Measurements from ENCODE around the gene AMER1. TPM values are rescaled to one million over a fixed set of nuclear protein-coding genes. Genes with fewer than 3 reads are reported as not detected.

Gene AMER1
- total and polyA plus RNA-seq, 10 of the 15 experiments (the other 5 are each of a cell fraction or from before 2014, with no cell fraction given): 0.16 to 6.3 (median 4.2) TPM

DNA sequence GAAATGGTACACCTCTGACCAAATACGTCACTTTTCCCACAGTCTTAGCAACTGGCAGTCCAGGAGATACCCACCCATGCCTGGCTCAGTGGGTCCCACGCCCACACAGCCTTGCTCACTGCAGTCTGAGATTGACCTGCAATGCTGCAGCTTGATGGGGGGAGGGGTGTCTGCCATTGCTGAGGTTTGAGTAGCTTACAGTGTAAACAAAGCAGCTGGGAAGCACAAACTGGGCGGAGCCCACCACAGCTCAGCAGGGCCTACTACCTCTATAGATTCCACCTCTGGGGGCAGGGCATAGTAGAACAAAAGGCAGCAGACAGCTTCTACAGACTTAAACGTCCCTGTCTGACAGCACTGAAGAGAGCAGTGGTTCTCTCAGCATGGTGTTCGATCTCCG lies 52.7 kb downstream of the AMER1 start (continued):
- TF ChIP-seq, protein P1, sequence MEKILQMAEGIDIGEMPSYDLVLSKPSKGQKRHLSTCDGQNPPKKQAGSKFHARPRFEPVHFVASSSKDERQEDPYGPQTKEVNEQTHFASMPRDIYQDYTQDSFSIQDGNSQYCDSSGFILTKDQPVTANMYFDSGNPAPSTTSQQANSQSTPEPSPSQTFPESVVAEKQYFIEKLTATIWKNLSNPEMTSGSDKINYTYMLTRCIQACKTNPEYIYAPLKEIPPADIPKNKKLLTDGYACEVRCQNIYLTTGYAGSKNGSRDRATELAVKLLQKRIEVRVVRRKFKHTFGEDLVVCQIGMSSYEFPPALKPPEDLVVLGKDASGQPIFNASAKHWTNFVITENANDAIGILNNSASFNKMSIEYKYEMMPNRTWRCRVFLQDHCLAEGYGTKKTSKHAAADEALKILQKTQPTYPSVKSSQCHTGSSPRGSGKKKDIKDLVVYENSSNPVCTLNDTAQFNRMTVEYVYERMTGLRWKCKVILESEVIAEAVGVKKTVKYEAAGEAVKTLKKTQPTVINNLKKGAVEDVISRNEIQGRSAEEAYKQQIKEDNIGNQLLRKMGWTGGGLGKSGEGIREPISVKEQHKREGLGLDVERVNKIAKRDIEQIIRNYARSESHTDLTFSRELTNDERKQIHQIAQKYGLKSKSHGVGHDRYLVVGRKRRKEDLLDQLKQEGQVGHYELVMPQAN (conservative IDR thresholded peaks at IDR 0.05): no peak
- TF ChIP-seq, protein P2, sequence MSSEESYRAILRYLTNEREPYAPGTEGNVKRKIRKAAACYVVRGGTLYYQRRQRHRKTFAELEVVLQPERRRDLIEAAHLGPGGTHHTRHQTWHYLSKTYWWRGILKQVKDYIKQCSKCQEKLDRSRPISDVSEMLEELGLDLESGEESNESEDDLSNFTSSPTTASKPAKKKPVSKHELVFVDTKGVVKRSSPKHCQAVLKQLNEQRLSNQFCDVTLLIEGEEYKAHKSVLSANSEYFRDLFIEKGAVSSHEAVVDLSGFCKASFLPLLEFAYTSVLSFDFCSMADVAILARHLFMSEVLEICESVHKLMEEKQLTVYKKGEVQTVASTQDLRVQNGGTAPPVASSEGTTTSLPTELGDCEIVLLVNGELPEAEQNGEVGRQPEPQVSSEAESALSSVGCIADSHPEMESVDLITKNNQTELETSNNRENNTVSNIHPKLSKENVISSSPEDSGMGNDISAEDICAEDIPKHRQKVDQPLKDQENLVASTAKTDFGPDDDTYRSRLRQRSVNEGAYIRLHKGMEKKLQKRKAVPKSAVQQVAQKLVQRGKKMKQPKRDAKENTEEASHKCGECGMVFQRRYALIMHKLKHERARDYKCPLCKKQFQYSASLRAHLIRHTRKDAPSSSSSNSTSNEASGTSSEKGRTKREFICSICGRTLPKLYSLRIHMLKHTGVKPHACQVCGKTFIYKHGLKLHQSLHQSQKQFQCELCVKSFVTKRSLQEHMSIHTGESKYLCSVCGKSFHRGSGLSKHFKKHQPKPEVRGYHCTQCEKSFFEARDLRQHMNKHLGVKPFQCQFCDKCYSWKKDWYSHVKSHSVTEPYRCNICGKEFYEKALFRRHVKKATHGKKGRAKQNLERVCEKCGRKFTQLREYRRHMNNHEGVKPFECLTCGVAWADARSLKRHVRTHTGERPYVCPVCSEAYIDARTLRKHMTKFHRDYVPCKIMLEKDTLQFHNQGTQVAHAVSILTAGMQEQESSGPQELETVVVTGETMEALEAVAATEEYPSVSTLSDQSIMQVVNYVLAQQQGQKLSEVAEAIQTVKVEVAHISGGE (CRISPR knock-in tag; IDR thresholded peaks at IDR 0.05): no peak
- TF ChIP-seq SPI1 (IDR thresholded peaks at IDR 0.05; ENCODE audit: borderline replicate concordance, insufficient read depth, low read depth, low read length): no peak

DNA sequence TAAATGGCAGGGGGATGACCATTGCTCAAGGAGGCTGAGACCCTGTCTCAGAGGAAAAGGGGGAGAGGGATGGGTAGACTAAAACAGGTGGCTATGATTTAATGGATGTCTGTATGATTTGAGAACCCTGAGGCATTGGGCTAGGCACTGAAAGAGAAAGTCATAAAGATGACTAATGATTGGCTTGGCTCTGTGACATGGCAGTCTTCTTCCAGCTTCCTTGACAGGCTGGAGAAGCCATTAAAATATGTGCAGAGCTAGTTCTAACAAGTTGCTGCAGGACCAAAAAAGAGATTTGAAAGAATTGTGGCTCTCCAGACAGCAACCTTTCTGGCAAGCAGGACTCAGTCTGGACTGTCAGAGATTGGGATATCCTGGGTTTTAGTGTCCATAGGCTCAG lies 53.6 kb downstream of the AMER1 start:
- no peak for FAIRE-seq
- CTCF ChIA-PET: no interaction called here
- in situ Hi-C loops (cut with MboI): no loop called here
- SMC1A ChIA-PET (ENCODE audit: uncharacterized antibody, unreplicated experiment): no interaction called here
- Histone ChIP-seq H3K4me2 (ENCODE audit: control insufficient read depth, insufficient read depth) (no peak overlapping the region), H3K79me2 (ENCODE audit: control insufficient read depth, insufficient read depth, low read length) (no peaks in the 10 kb centered on the region), H3K4me3 (no peak overlapping the region), H3K9ac (ENCODE audit: control insufficient read depth, insufficient read depth, low read length) (no peak overlapping the region), H3K4me1 (ENCODE audit: control insufficient read depth, insufficient read depth, low read length) (no peaks in the 10 kb centered on the region), H4K20me1 (ENCODE audit: control insufficient read depth, insufficient read depth) (no peaks in the 10 kb centered on the region), H3K9me3 (replicated peaks; ENCODE audit: control insufficient read depth, insufficient read depth, low read length) (no peaks in the 10 kb centered on the region), H3K27ac (ENCODE audit: control insufficient read depth, insufficient read depth) (no peak overlapping the region), H3K27me3 (replicated peaks in 1 of 2; ENCODE audit: control insufficient read depth in 2 of 2, insufficient read depth in 2 of 2, low read length in 1 of 2) (no peaks in the 10 kb centered on the region), H3K36me3 (ENCODE audit: control insufficient read depth in 2 of 2, insufficient read depth in 2 of 2, low read length in 1 of 2) (no peaks in the 10 kb centered on the region), H2AFZ (ENCODE audit: control insufficient read depth, low read depth, low read length) (no peak overlapping the region)
- no peak for ATAC-seq
- RAD21 ChIA-PET (ENCODE audit: unreplicated experiment): no interaction called here
- intact Hi-C loops (cut with micrococcal nuclease; ENCODE audit: unreplicated experiment): no loop called here
- no peak for DNase-seq (ENCODE audit: low read depth, low spot score)
- POLR2A ChIA-PET: no interaction called here
- BruUV-seq (replicated peaks): no TSS peak
- TF ChIP-seq NFYA (IDR thresholded peaks at IDR 0.05; ENCODE audit: borderline replicate concordance, low read depth, low read length): no peak
- TF ChIP-seq TCF3 (IDR thresholded peaks at IDR 0.05; ENCODE audit: borderline replicate concordance, insufficient read depth, low read depth, low read length): no peak
- TF ChIP-seq MEF2B (IDR thresholded peaks at IDR 0.05; ENCODE audit: partially characterized antibody, poor library complexity, severe bottlenecking): no peak
- TF ChIP-seq, protein P3, sequence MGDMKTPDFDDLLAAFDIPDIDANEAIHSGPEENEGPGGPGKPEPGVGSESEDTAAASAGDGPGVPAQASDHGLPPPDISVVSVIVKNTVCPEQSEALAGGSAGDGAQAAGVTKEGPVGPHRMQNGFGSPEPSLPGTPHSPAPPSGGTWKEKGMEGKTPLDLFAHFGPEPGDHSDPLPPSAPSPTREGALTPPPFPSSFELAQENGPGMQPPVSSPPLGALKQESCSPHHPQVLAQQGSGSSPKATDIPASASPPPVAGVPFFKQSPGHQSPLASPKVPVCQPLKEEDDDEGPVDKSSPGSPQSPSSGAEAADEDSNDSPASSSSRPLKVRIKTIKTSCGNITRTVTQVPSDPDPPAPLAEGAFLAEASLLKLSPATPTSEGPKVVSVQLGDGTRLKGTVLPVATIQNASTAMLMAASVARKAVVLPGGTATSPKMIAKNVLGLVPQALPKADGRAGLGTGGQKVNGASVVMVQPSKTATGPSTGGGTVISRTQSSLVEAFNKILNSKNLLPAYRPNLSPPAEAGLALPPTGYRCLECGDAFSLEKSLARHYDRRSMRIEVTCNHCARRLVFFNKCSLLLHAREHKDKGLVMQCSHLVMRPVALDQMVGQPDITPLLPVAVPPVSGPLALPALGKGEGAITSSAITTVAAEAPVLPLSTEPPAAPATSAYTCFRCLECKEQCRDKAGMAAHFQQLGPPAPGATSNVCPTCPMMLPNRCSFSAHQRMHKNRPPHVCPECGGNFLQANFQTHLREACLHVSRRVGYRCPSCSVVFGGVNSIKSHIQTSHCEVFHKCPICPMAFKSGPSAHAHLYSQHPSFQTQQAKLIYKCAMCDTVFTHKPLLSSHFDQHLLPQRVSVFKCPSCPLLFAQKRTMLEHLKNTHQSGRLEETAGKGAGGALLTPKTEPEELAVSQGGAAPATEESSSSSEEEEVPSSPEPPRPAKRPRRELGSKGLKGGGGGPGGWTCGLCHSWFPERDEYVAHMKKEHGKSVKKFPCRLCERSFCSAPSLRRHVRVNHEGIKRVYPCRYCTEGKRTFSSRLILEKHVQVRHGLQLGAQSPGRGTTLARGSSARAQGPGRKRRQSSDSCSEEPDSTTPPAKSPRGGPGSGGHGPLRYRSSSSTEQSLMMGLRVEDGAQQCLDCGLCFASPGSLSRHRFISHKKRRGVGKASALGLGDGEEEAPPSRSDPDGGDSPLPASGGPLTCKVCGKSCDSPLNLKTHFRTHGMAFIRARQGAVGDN (IDR thresholded peaks at IDR 0.05): no peak
- no peak for TF ChIP-seq NFXL1 (IDR thresholded peaks at IDR 0.05; ENCODE audit: borderline replicate concordance)
- TF ChIP-seq POLR2AphosphoS2 (IDR thresholded peaks at IDR 0.05; ENCODE audit: low read depth, low read length): no peak
- TF ChIP-seq, protein P2 (CRISPR knock-in tag; IDR thresholded peaks at IDR 0.05): no peak
